GM12875 (cell line): ENCODE measurements around the gene KRTAP16-1.
"Not testable (repeated sequence)": the region's sequence is repeated elsewhere in the genome, so short reads cannot be mapped to it uniquely, and the experiment has no call there.

Experiments used
- H3K4me3 ChIP-seq: one replicate; pipeline ENCODE4 v1.5.1; 2011; ENCODE audit warnings: low read depth, low read length, control low read depth
- TF ChIP-seq, protein P1 (sequence below): IDR thresholded peaks from 2 replicates; pipeline ENCODE4 v1.5.1; 2011; ENCODE audit warnings: low read depth, mild to moderate bottlenecking, control low read depth, inconsistent platforms, low read length, moderate library complexity, borderline replicate concordance; ENCODE audit not compliant: insufficient read depth

KRTAP16-1 gene

GRCh38 chr17:41308918-41309359 is at the start of gene KRTAP16-1:
Gene KRTAP16-1 (minus strand): TSS chr17:41309309. CDS start chr17:41309253, 56 bp downstream.
- no peak within 1 kb of the TSS for H3K4me3 ChIP-seq
- TF ChIP-seq, protein P1, sequence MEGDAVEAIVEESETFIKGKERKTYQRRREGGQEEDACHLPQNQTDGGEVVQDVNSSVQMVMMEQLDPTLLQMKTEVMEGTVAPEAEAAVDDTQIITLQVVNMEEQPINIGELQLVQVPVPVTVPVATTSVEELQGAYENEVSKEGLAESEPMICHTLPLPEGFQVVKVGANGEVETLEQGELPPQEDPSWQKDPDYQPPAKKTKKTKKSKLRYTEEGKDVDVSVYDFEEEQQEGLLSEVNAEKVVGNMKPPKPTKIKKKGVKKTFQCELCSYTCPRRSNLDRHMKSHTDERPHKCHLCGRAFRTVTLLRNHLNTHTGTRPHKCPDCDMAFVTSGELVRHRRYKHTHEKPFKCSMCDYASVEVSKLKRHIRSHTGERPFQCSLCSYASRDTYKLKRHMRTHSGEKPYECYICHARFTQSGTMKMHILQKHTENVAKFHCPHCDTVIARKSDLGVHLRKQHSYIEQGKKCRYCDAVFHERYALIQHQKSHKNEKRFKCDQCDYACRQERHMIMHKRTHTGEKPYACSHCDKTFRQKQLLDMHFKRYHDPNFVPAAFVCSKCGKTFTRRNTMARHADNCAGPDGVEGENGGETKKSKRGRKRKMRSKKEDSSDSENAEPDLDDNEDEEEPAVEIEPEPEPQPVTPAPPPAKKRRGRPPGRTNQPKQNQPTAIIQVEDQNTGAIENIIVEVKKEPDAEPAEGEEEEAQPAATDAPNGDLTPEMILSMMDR: no peak

GRCh38 chr17:41354536-41354935 is 45.4 kb upstream of the KRTAP16-1 start:
- H3K4me3 ChIP-seq: no peak overlapping the region
- TF ChIP-seq, protein P1: no peak

DNA sequence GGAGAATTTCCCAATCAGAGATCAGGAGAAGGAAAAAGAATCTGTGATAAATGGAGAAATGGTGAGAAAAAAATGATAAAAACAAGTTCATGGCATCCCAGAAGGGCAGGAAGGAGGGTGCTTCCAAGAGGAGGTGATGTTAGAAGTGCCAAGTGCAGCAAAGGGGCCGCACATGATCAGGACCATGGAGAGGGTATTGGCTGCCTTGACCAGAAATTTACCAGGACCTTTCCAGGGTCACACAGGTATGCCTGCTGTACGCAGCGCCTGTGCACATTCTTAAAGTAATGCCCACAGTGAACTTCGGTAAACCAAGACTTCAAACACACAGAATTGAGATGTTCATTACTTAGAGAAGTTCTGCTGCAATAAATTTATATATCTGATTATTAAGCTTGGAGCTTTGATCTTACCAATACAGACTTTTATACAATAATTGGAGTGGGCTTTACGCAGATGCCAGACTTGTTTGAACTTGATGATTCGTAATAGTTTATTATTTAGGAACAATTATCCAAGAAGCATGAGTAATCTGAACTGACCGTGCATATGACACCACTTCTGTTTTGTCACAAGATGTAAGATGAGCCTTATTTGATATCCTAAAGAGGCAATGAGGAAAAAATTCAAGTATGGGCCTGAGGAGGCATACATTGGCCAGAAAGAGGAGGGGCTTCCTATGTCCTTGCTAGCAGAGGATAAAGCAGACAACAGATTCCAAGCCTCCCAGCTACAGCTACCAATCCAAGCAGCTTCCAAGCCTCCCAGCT is 43.7 kb upstream of the KRTAP16-1 start:
- no peak overlapping the region for H3K4me3 ChIP-seq
- TF ChIP-seq, protein P1: no peak

DNA sequence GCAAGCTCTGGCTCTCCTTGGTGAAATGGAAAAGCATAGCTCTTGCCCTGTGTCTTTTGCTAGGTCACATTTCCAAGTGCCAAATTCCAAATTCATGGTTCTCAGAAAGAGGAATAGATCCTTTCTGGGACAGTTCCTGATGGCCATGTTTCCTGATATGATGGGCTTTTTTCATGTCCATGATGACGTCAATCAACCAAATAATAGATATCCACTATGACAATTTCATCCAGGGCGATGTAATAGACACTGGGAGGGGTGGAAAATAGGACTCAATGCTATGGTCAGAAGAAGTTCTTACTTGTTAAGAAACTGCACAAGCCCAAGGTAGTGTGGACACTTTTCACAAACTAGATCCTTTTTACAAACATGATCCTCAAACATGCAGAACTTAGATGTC is 42.1 kb upstream of the KRTAP16-1 start:
- TF ChIP-seq, protein P1: no peak
- H3K4me3 ChIP-seq: no peak overlapping the region

GRCh38 chr17:41350381-41350878 is 41.3 kb upstream of the KRTAP16-1 start, which contains the start of gene KRT33A:
Gene KRT33A (minus strand): TSS chr17:41350828. CDS start chr17:41350767, 61 bp downstream.
- H3K4me3 ChIP-seq: not testable (repeated sequence)

GRCh38 chr17:41347869-41348760 is 39.0 kb upstream of the KRTAP16-1 start:
- TF ChIP-seq, protein P1: no peak
- no peak overlapping the region for H3K4me3 ChIP-seq

DNA sequence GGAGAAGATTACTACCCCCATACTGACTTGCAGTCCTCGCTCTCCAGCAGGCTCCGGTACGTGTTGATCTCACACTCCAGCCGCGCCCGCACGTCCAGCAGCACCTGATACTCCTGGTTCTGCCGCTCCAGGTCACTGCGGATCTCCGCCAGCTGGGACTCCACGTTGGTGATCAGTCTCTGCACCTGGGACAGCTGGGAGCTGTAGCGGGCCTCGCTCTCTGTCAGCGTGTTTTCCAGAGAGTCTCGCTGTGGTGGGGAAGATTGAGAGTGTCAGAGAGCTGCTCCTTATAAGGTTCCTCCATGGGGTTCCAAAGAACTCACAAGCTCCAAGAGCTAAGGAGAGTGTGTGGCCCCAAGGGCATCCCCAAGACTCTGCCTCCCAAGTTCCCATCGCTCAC is 37.3 kb upstream of the KRTAP16-1 start:
- not testable (repeated sequence) for H3K4me3 ChIP-seq
